ENCODE measurements around the gene MITF.
A peak's percentile ranks its signal among the peaks of the same experiment; 100 is the strongest.

Gene MITF

DNA sequence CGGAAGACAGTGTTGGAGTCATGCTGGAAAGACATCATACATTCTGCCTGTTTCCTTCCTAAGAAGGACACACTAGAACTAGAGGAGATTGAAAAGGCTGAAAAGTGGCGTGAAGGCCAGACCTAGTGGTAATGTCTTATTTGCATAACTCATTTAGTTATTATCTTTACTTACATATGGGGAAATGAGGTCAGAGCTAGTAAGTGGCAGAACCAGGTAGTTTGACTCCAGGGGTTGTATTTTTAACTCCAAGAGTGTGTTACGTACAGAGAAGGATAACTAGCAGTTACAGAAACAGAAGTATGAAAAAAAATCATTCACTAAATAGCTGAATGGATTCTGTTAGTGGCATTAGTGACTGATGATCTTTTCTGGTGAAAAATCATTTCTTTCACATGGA, 108.0 kb downstream of the MITF start:
- no peak for TF ChIP-seq JUND (IDR thresholded peaks at IDR 0.05; ENCODE audit: low read depth)
- in situ Hi-C loops (cut with HindIII; ENCODE audit: low pct_unique_long_range_greater_than_20kb, low sequenced_read_pairs), result no loop called here
- no peak for DNase-seq (ENCODE audit: low read depth in 1 of 2, low spot score in 1 of 2)

DNA sequence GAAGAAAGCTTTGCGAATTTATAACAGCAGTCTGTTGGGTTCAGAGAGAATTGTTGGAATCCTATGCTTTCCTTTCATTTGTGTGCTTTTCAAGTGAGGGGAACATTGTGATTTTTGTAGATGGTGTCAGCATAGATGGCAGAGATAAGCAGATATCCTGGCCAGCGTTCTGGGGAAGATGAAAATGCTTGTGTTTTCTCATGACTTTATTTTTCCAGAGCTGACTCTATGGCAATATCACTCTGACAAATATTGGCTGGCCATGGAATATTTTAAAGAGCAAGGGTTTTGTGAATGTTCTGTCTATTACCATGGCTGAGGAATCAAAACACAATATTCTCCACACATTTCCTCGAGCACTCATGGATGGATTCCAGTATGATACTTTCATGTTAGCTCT, 108.8 kb downstream of the MITF start:
- in situ Hi-C loops (cut with HindIII; ENCODE audit: low pct_unique_long_range_greater_than_20kb, low sequenced_read_pairs), result no loop called here
- no peak for TF ChIP-seq JUND (IDR thresholded peaks at IDR 0.05; ENCODE audit: low read depth)
- DNase-seq (ENCODE audit: low read depth in 1 of 2, low spot score in 1 of 2), result no peak

DNA sequence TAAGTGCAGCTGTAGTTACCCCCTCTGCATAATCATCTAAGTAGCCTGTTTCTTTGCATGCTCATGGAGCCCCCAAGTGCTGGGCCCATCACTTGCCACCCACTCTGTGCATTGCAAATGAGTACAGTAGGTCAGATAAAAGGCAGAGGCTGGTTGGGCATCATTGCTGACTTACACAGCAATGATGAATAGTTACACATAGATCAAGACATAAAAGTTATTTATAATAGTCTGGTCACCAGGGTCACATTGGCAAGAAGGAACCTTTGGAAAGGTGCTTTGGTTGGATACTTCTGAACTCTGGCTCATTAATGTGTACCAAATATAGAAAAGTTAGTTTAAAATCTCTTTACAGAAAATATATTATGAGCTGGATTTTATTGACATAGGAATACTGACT, 111.6 kb downstream of the MITF start:
- in situ Hi-C loops (cut with HindIII; ENCODE audit: low pct_unique_long_range_greater_than_20kb, low sequenced_read_pairs), result no loop called here
- no peak for TF ChIP-seq JUND (IDR thresholded peaks at IDR 0.05; ENCODE audit: low read depth)
- no peak for DNase-seq (ENCODE audit: low read depth in 1 of 2, low spot score in 1 of 2)

DNA sequence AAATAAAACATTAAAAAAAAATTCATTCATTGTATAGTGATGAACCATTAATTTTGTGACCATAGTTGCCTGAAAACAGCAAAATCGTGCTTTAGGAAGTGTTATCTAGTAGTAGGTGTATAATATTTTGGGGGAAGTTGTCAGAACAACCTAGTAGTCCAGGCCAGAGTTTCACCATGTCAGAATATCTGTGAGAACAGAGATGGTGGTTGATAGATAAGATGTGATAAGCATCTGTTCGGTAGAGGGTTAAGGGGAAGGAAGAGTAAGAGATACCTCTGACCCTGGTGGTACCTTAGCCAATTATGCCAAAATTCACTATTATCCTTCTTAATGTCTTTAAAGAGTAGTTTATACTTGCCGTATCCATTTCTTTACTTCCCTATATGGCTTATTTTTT, 113.8 kb downstream of the MITF start:
- in situ Hi-C loops (cut with HindIII; ENCODE audit: low pct_unique_long_range_greater_than_20kb, low sequenced_read_pairs), result no loop called here
- DNase-seq (ENCODE audit: low read depth in 1 of 2, low spot score in 1 of 2), result no peak
- TF ChIP-seq JUND (IDR thresholded peaks at IDR 0.05; ENCODE audit: low read depth), result no peak

DNA sequence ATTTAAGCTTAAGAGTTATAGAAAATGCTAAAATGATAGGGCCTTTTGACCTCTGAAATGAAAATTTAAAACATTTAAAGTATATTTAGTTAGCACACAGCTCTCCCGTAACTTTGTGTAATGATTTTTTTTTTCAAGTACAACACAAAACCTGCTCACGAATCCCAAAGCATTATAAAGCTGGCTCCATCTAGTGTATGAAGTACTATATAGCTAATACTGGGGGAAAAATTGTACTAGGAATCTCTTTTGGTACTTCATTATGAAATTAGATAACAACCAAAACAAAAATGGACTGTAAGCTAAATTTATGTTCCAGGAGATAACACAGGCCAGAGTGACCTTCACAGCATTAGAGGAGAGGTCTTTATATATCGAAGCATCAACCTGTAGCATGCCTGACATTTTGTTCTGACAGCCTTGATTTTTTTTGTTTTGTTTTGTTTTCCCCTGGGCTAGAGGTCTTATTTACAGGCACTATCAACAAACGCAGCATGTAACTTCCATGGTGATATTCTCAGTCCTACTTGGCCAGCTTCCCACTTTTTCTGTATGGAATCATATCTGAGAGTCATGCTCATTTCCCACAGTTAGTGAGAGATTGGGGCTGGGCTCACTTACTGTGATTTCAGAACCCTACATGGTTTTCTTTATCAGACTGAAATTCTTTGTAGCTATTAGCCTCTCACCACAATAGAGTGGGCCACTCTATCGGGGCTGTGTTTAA, 116.3 kb downstream of the MITF start:
- peak; percentile 11 to 36 for DNase-seq (ENCODE audit: low read depth in 1 of 2, low spot score in 1 of 2)
- TF ChIP-seq JUND (IDR thresholded peaks at IDR 0.05; ENCODE audit: low read depth), result no peak
- in situ Hi-C loops (cut with HindIII; ENCODE audit: low pct_unique_long_range_greater_than_20kb, low sequenced_read_pairs), result no loop called here

DNA sequence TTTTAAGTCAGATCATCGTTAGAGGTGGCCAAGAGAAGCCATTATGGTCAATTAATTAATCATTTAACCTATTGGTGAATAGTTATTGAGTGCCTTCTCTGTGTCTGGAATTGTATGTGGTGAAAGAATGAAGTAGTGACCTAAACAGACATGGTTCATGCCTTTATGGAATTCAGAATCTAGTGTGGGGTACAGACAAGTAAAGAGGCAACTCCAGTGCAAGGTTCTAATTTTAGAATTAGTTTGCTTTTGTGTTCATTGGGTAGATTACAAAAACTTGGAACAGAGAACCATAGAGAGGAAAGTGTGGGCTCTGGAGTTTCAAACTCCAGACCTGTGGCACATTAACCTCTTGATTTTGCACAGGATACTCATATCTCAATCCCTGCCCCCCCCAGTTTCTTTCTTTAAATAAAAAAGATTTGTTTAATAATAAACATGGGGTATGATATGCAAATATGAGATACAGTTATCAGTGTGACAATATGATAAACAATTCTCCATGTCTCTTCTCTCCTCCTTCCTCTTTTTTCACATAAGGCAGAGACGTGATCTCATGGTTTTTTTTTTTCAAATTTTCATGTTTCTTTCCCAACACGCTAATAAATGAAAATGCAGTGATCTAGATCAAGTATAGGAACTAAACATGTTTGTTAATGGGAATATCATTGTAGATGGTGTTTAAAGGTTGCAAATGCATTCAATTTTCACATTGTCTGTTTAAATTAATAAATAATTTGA, 117.9 kb downstream of the MITF start:
- DNase-seq (ENCODE audit: low read depth in 1 of 2, low spot score in 1 of 2), result no peak
- in situ Hi-C loops (cut with HindIII; ENCODE audit: low pct_unique_long_range_greater_than_20kb, low sequenced_read_pairs), result no loop called here

DNA sequence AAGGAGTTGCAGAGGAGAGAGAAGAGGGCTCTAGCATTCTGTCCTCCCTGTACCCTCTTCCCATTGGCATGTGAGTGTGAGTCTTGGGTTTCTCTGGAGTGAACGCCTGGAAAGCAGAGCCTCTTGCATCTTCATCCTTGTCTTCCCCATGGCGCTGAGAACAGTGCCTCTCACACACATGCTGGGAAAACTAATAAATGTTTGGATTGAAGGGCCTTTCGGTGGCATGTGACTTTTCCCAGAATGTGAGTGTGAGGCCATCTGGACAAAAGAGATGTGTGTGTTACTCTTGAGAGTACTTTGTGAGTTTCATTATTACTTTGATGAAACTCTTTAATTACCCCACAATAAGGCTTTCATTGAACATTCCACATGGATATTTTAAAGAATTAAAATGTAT, 122.3 kb downstream of the MITF start:
- DNase-seq (ENCODE audit: low read depth in 1 of 2, low spot score in 1 of 2), result no peak
- in situ Hi-C loops (cut with HindIII; ENCODE audit: low pct_unique_long_range_greater_than_20kb, low sequenced_read_pairs), result no loop called here
- TF ChIP-seq JUND (IDR thresholded peaks at IDR 0.05; ENCODE audit: low read depth), result no peak

More for the DNA sequence above, 117.9 kb downstream of the MITF start:
- no peak for TF ChIP-seq JUND (IDR thresholded peaks at IDR 0.05; ENCODE audit: low read depth)

DNA sequence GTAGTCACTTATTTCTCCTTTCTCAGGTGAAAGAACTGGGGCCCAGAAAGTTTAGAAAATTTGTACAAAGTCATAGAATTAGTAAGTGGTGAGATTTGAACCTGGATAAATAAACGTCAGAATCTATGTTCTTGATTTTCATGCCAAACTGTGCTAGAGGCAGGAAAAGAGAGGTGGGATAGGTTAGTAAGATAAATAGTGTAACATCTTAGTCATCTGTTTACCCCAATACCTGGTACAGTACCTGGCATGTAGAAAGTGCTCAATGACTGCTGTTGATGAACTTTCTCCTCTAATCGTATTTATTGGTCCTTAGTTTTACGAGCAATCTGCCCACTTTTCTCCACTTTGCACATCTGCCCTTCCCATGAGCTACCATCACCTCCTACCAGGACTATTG, 124.9 kb downstream of the MITF start:
- TF ChIP-seq JUND (IDR thresholded peaks at IDR 0.05; ENCODE audit: low read depth), result no peak
- in situ Hi-C loops (cut with HindIII; ENCODE audit: low pct_unique_long_range_greater_than_20kb, low sequenced_read_pairs), result no loop called here
- no peak for DNase-seq (ENCODE audit: low read depth in 1 of 2, low spot score in 1 of 2)

DNA sequence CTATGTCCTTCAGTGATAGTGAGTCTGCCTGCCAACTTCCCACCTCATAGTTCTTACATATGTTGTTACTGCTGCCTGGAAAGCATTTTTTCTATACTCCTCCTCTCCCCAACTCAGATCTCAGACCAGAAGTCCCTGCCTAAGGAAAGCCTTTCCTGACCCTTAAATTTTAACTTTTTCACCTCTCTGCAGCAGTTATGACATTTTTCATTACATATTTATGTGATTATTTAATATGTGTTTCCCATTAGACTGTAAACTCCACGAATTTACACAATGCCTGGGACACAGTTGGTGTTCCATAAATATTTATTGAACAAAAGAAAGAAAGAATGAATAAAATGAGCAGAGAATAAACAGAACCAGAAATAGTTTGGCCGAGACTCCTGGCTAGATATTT, 125.5 kb downstream of the MITF start:
- no peak for DNase-seq (ENCODE audit: low read depth in 1 of 2, low spot score in 1 of 2)
- in situ Hi-C loops (cut with HindIII; ENCODE audit: low pct_unique_long_range_greater_than_20kb, low sequenced_read_pairs), result no loop called here
- no peak for TF ChIP-seq JUND (IDR thresholded peaks at IDR 0.05; ENCODE audit: low read depth)

DNA sequence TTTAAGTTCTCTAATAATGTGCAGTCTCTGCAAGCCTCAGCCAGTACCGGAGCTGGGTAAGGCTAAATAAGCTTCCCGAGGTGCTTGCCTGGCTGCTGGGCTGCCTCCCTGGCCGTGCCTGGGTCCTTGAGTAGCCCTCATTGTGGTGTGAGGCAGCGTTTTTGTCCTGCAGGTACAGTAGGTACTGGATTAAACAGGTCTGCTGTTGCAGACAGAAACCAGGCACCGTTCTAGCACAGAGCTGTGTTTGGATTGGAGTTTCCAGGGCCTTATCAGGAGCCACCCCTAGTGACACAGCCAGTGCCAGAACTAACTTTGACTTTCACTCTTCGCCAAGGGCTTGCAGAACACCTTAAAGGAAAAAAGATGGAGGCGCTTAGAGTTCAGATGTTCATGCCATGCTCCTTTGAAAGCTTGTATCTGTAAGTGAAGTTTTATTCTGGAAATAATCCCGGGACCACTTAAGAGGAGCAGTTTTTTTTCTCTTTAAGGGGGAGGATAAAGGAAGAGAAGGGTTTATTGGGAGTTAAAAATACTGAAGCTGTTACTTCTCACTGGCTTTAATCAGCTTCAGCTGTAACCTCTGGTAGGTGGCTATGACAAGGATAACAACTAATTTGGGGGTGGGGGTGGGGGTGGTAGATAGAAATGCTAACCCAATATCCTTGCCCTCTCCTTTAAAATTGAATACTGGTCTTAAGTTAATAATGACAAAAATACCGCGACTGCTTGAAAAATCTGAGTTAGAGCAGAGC, 126.8 kb downstream of the MITF start:
- TF ChIP-seq JUND (IDR thresholded peaks at IDR 0.05; ENCODE audit: low read depth), result no peak
- DNase-seq (ENCODE audit: low read depth in 1 of 2, low spot score in 1 of 2), result peak in 1 of 2 experiments; percentile 2
- in situ Hi-C loops (cut with HindIII; ENCODE audit: low pct_unique_long_range_greater_than_20kb, low sequenced_read_pairs), result no loop called here

DNA sequence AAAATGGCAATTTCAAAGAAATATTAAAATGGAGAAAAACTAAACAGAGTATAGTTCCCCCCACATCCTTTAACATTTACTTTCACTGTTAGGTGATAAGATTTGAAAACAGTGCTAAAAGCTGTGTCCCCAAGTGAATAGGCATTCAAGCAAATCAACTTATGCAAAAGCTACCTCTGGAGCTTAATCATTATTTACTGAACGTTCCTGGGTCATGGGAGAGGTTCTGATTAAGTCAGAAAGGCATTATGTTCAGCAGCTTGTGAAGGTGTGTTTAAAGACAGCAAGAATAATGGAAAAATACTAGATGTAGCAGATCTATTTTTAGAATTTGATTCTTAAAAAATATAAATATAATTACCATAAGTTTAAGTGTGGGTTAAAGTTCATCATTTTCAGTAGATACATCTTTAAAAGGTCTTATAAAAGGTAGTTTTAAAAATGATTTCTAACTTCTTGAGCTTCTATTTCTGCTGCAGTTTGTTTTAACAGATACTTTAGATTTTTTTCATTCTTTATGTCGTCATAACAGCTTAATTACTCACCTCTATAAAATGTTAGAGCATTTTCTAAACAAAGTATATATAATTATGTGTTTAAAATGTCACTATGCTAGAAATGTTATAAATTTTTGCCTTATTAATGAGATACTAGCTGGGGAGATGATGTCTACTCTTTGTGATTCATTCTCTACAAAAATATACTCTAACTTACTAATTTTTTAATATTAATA, 127.9 kb downstream of the MITF start:
- TF ChIP-seq JUND (IDR thresholded peaks at IDR 0.05; ENCODE audit: low read depth), result no peak
- DNase-seq (ENCODE audit: low read depth in 1 of 2, low spot score in 1 of 2), result no peak
- in situ Hi-C loops (cut with HindIII; ENCODE audit: low pct_unique_long_range_greater_than_20kb, low sequenced_read_pairs), result no loop called here

DNA sequence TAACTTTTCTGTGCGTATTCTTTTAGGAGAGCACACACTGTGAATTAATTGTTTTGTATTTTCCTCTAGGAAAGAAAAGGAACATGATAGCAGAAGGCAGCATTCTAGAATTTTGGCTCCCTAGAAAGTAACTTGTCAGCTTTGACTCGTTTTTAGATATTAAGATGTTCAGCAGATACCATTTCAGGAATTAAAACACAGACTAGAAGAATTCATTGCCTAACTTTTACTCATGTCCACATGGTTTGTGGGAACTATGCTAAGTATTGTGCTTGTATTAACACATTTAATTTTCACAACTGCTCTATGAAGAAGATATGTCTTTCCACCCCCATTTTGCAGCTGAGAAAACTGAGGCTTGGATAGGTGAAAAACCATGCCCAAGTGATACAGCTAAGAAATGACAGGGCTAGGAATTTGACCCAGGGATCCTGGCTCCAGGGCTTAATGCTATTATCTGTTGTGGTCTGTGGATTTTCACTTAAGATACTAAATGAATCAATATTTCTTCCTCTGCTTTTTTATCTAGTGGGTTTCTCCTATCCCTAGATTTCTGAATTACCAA, 128.8 kb downstream of the MITF start:
- no peak for DNase-seq (ENCODE audit: low read depth in 1 of 2, low spot score in 1 of 2)
- TF ChIP-seq JUND (IDR thresholded peaks at IDR 0.05; ENCODE audit: low read depth), result no peak
- in situ Hi-C loops (cut with HindIII; ENCODE audit: low pct_unique_long_range_greater_than_20kb, low sequenced_read_pairs), result no loop called here
